SK-N-SH treated with all-trans-retinoic acid at 6 μM for 48 hours (cell line): ENCODE results near the gene PHF21B.

Experiments used
- ARNTL ChIP-seq: fragments of 450-650 bp; formaldehyde crosslinking; IDR thresholded peaks from 2 replicates; pipeline ENCODE4 v1.5.0; 2020; ENCODE audit warnings: low read depth, mild to moderate bottlenecking, moderate library complexity, borderline replicate concordance
- CREB5 ChIP-seq: fragments of 250-450 bp; sonication (Bioruptor Pico); IDR thresholded peaks from 2 replicates; pipeline ENCODE4 v1.5.1; 2020; ENCODE audit warnings: low read depth, mild to moderate bottlenecking, moderate library complexity
- CSRNP3 ChIP-seq: fragments of 250-450 bp; sonication (Bioruptor Pico); IDR thresholded peaks from 2 replicates; pipeline ENCODE4 v1.5.1; 2021; ENCODE audit warnings: mild to moderate bottlenecking, moderate library complexity
- ESRRG ChIP-seq: fragments of 250-450 bp; sonication (Bioruptor Pico); IDR thresholded peaks from 2 replicates; pipeline ENCODE4 v1.6.1; 2021; ENCODE audit warnings: mild to moderate bottlenecking
- GLIS3 ChIP-seq: fragments of 250-450 bp; sonication (Bioruptor Pico); IDR thresholded peaks from 2 replicates; pipeline ENCODE4 v1.5.0; 2020; ENCODE audit warnings: mild to moderate bottlenecking, moderate library complexity
- OSR1 ChIP-seq: fragments of 250-450 bp; sonication (Bioruptor Pico); IDR thresholded peaks from 2 replicates; pipeline ENCODE4 v1.8.0; 2022; ENCODE audit warnings: moderate library complexity, mild to moderate bottlenecking, inconsistent platforms
- PATZ1 ChIP-seq: fragments of 250-450 bp; sonication (Bioruptor Pico); IDR thresholded peaks from 2 replicates; pipeline ENCODE4 v1.8.0; 2020; ENCODE audit warnings: mild to moderate bottlenecking, moderate library complexity, borderline replicate concordance
- POU6F1 ChIP-seq: fragments of 250-450 bp; sonication (Bioruptor Pico); IDR thresholded peaks from 2 replicates; pipeline ENCODE4 v1.8.0; 2021; ENCODE audit warnings: low read depth, mild to moderate bottlenecking, moderate library complexity, borderline replicate concordance
- RARB ChIP-seq: fragments of 250-450 bp; sonication (Bioruptor Pico); IDR thresholded peaks from 2 replicates; pipeline ENCODE4 v1.8.0; 2021; ENCODE audit warnings: mild to moderate bottlenecking, moderate library complexity
- SNAI2 ChIP-seq: fragments of 250-450 bp; sonication (Bioruptor Pico); IDR thresholded peaks from 2 replicates; pipeline ENCODE4 v1.5.0; 2020; ENCODE audit warnings: mild to moderate bottlenecking, moderate library complexity
- TSHZ2 ChIP-seq: fragments of 250-450 bp; sonication (Bioruptor Pico); IDR thresholded peaks from 2 replicates; pipeline ENCODE4 v1.5.0; 2020; ENCODE audit warnings: mild to moderate bottlenecking, moderate library complexity
- ZFP3 ChIP-seq: fragments of 250-450 bp; sonication (Bioruptor Pico); IDR thresholded peaks from 2 replicates; pipeline ENCODE4 v1.5.0; 2020; ENCODE audit warnings: mild to moderate bottlenecking, moderate library complexity
- ZFP30 ChIP-seq: fragments of 450-650 bp; formaldehyde crosslinking; IDR thresholded peaks from 2 replicates; pipeline ENCODE4 v1.5.0; 2022; ENCODE audit warnings: mild to moderate bottlenecking, moderate library complexity
- ZNF70 ChIP-seq: fragments of 450-650 bp; formaldehyde crosslinking; IDR thresholded peaks from 2 replicates; pipeline ENCODE4 v1.5.0; 2020; ENCODE audit warnings: mild to moderate bottlenecking, moderate library complexity

GRCh38 chr22:44838316-44839016, 171.3 kb downstream of the PHF21B start:
- TF ChIP-seq RARB (CRISPR knock-in tag), result no peak
- no peak for TF ChIP-seq ZFP30
- no peak for TF ChIP-seq CSRNP3 (CRISPR knock-in tag)
- no peak for TF ChIP-seq ARNTL (CRISPR knock-in tag)
- no peak for TF ChIP-seq POU6F1 (CRISPR knock-in tag)
- TF ChIP-seq ESRRG (CRISPR knock-in tag), result no peak
- TF ChIP-seq CREB5 (CRISPR knock-in tag), result no peak
- no peak for TF ChIP-seq PATZ1 (CRISPR knock-in tag)
- TF ChIP-seq SNAI2 (CRISPR knock-in tag), result no peak
- TF ChIP-seq OSR1 (CRISPR knock-in tag), result no peak
- TF ChIP-seq ZNF70, result no peak
- no peak for TF ChIP-seq GLIS3
- TF ChIP-seq ZFP3, result no peak
- TF ChIP-seq TSHZ2, result no peak
